ENCODE measurements around the gene ZBTB7B.

DNA sequence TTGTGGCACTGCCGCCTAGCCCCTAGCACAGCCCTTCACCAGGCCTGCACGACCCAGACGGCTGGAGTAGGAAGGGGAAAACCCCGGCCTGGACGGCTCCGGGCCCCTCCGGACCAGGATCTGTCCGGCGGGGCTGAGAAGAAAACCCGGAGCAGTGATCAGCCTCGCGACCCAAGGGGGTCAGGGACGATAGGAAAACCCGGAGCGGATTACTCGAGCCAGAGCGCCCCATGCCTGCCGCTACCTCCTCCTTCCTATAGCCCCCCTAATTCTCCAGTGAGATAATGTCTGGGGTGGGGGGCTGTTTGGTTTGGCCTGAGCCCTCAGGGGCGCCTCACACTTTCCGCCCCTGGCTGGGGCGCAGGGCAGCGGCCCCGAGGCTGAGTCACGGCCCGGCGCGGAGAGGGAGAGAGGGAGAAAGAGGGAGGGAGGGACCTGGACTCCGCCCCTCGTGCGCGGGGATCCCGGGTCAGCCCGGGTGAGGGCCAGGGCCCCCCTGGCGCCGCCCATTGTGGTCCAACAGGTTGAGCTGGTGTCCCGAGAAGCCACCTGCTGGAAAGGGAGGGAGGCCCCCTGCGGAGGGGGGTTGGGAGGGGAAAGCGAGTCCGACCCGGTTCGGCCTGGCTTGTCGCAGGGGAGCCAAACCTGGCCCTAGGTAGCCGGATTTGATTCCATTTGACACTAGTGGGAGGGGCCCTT, 1.7 kb upstream of the ZBTB7B start:
- TF ChIP-seq, protein P1, sequence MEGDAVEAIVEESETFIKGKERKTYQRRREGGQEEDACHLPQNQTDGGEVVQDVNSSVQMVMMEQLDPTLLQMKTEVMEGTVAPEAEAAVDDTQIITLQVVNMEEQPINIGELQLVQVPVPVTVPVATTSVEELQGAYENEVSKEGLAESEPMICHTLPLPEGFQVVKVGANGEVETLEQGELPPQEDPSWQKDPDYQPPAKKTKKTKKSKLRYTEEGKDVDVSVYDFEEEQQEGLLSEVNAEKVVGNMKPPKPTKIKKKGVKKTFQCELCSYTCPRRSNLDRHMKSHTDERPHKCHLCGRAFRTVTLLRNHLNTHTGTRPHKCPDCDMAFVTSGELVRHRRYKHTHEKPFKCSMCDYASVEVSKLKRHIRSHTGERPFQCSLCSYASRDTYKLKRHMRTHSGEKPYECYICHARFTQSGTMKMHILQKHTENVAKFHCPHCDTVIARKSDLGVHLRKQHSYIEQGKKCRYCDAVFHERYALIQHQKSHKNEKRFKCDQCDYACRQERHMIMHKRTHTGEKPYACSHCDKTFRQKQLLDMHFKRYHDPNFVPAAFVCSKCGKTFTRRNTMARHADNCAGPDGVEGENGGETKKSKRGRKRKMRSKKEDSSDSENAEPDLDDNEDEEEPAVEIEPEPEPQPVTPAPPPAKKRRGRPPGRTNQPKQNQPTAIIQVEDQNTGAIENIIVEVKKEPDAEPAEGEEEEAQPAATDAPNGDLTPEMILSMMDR (IDR thresholded peaks at IDR 0.05; ENCODE audit: low read depth, low read length) = peak; percentile 17; the same call in 1 of the 2 replicates
- TF ChIP-seq EZH2phosphoT487 (IDR thresholded peaks at IDR 0.05; ENCODE audit: low read depth) = no peak
